GM20000 (cell line): ENCODE measurements around the gene C1R.

Experiments
- DNase-seq: peaks from one replicate; pipeline ENCODE4 v3.0.0; 2012; ENCODE audit warnings: low spot score
- CTCF ChIP-seq: IDR thresholded peaks from 2 replicates; pipeline ENCODE4 v1.5.1; 2012; ENCODE audit warnings: mild to moderate bottlenecking, control low read depth; ENCODE audit errors: extremely low read depth, missing control alignments

C1R gene

GRCh38 chr12:7067096-7067495, 25.1 kb downstream of the C1R start:
- no peak for DNase-seq
- no peak for TF ChIP-seq CTCF

GRCh38 chr12:7066596-7066995, 25.6 kb downstream of the C1R start:
- TF ChIP-seq CTCF = no peak
- DNase-seq = no peak

GRCh38 chr12:7065073-7065623, 27.1 kb downstream of the C1R start:
- no peak for DNase-seq
- no peak for TF ChIP-seq CTCF

- no peak for TF ChIP-seq CTCF
- DNase-seq = no peak
Observed at GRCh38 chr12:7064516-7064915, 27.7 kb downstream of the C1R start.

GRCh38 chr12:7061596-7061995, 30.6 kb downstream of the C1R start:
- TF ChIP-seq CTCF = no peak
- no peak for DNase-seq

- no peak for DNase-seq
- TF ChIP-seq CTCF = no peak
Observed at GRCh38 chr12:7061138-7061537, 31.1 kb downstream of the C1R start.

- no peak for TF ChIP-seq CTCF
- no peak for DNase-seq
Observed at GRCh38 chr12:7060353-7060954, 31.8 kb downstream of the C1R start, which contains the start of gene C1S. TSS of gene C1S (plus strand) at chr12:7060718. CDS start at chr12:7061913, 1,195 bp downstream.
